Endothelial cell of umbilical vein (primary cell): ENCODE data around the gene CPNE6. TPM values are rescaled to one million over a fixed set of nuclear protein-coding genes. Genes with fewer than 3 reads are reported as not detected.

Experiments used
- BruUV-seq: library from RNA; stranded (reverse); fragments of 400-500 nt; replicated peaks from 2 replicates; lab custom pipeline; 2021; lab: Mats Ljungman, UMichigan
- CTCF ChIA-PET: fragments of 300-600, 350-600 bp; sonication (Branson Sonifier 250); formaldehyde crosslinking; loops from one replicate; lab custom pipeline; 2021; ENCODE audit warnings: antibody characterized with exemption, inconsistent platforms; lab: Charles Lee
- POLR2A ChIA-PET: fragments of 300-600, 350-600 bp; sonication (Branson Sonifier 250); formaldehyde crosslinking; loops from one replicate; lab custom pipeline; 2021; ENCODE audit warnings: antibody characterized with exemption, inconsistent platforms; lab: Charles Lee
- DNase-seq: peaks from one replicate; pipeline ENCODE4 v3.0.0-alpha.2; 2011; ENCODE audit warnings: low read depth, low spot score
- FAIRE-seq: peaks from 2 replicates; lab custom pipeline; 2011; peaks lifted over from hg19 to GRCh38; lab: Jason Lieb, UNC
- H2AFZ ChIP-seq: 2 replicates; pipeline ENCODE4 v1.6.0; 2012; ENCODE audit warnings: low read depth, low read length, control low read depth, inconsistent platforms
- H3K27ac ChIP-seq: 2 replicates; pipeline ENCODE4 v1.5.1; 2011; ENCODE audit warnings: low read depth, mild to moderate bottlenecking, control low read depth, low read length, moderate library complexity; ENCODE audit not compliant: insufficient read depth
- H3K27me3 ChIP-seq, 2 experiments: 2 replicates each; pipeline versions ENCODE4 v1.6.0 to v1.6.1; 2011; ENCODE audit warnings: low read length in 2 of 2, mixed read lengths in 1 of 2; ENCODE audit not compliant: control insufficient read depth in 2 of 2, insufficient read depth in 2 of 2
- H3K36me3 ChIP-seq, 2 experiments: 2 replicates in 1 of 2; 3 replicates in 1 of 2; pipeline ENCODE4 v1.5.1; 2011; ENCODE audit warnings: low read length in 2 of 2, mild to moderate bottlenecking in 1 of 2, moderate library complexity in 1 of 2; ENCODE audit not compliant: control insufficient read depth in 2 of 2, insufficient read depth in 2 of 2; ENCODE audit errors: extremely low read depth in 1 of 2
- H3K4me1 ChIP-seq: 3 replicates; pipeline ENCODE4 v1.5.1; 2011; ENCODE audit warnings: mild to moderate bottlenecking, low read length; ENCODE audit not compliant: control insufficient read depth, insufficient read depth; ENCODE audit errors: extremely low read depth
- H3K4me2 ChIP-seq: 2 replicates; pipeline ENCODE4 v1.6.1; 2011; ENCODE audit warnings: low read length, control low read depth, mixed read lengths; ENCODE audit not compliant: insufficient read depth
- H3K4me3 ChIP-seq, 3 experiments: fragments of 200-600 bp in 1 of 3; sonication (generic), shearing (Covaris generic) in 1 of 3; replicated peaks in 1 of 3; 2 replicates each; pipeline ENCODE4 v1.5.1; 2011 to 2016; ENCODE audit warnings: control low read depth in 3 of 3, low read length in 3 of 3, mild to moderate bottlenecking in 2 of 3, inconsistent platforms in 1 of 3, low read depth in 1 of 3, moderate library complexity in 1 of 3; ENCODE audit not compliant: insufficient read depth in 1 of 3
- H3K79me2 ChIP-seq: 2 replicates; pipeline ENCODE4 v1.6.0; 2012; ENCODE audit warnings: low read length, inconsistent platforms; ENCODE audit not compliant: control insufficient read depth, insufficient read depth
- H3K9ac ChIP-seq: replicated peaks from 2 replicates; pipeline ENCODE3; 2011; ENCODE audit warnings: low read length, control low read depth; ENCODE audit not compliant: insufficient read depth; ENCODE audit errors: extremely low read depth
- H3K9me1 ChIP-seq: replicated peaks from 3 replicates; pipeline ENCODE4 v1.6.0; 2011; ENCODE audit warnings: mild to moderate bottlenecking, low read length; ENCODE audit not compliant: control insufficient read depth, insufficient read depth; ENCODE audit errors: extremely low read depth
- H3K9me3 ChIP-seq: replicated peaks from 2 replicates; pipeline ENCODE4 v1.5.1; 2012; ENCODE audit warnings: low read length, inconsistent platforms; ENCODE audit not compliant: control insufficient read depth, insufficient read depth
- H4K20me1 ChIP-seq: replicated peaks from 2 replicates; pipeline ENCODE3; 2011; ENCODE audit warnings: mild to moderate bottlenecking, low read length; ENCODE audit not compliant: control insufficient read depth, insufficient read depth; ENCODE audit errors: extremely low read depth
- EZH2 ChIP-seq: IDR thresholded peaks from 2 replicates; pipeline ENCODE4 v1.6.1; 2012; ENCODE audit warnings: borderline replicate concordance, low read depth, mild to moderate bottlenecking, moderate library complexity, low read length, inconsistent platforms; ENCODE audit not compliant: severe bottlenecking
- FOS ChIP-seq: IDR thresholded peaks from 2 replicates; pipeline ENCODE4 v1.6.1; 2011; ENCODE audit warnings: mild to moderate bottlenecking, low read length, moderate library complexity, borderline replicate concordance; ENCODE audit not compliant: insufficient read depth
- GATA2 ChIP-seq: IDR thresholded peaks from 2 replicates; pipeline ENCODE4 v1.7.0; 2011; ENCODE audit warnings: low read depth, mild to moderate bottlenecking, moderate library complexity, mixed read lengths, low read length; ENCODE audit not compliant: insufficient read length, insufficient read depth
- JUN ChIP-seq: IDR thresholded peaks from 2 replicates; pipeline ENCODE4 v1.6.1; 2011; ENCODE audit warnings: borderline replicate concordance, low read depth; ENCODE audit not compliant: insufficient read length, insufficient read depth
- MYC ChIP-seq: IDR thresholded peaks from one replicate; pipeline ENCODE4 v1.6.1; 2011; ENCODE audit warnings: mild to moderate bottlenecking, low read depth, low read length
- POLR2A ChIP-seq: IDR thresholded peaks from 2 replicates; pipeline ENCODE4 v1.6.1; 2012; ENCODE audit warnings: low read depth, mild to moderate bottlenecking, control low read depth, low read length
- POLR2AphosphoS5 ChIP-seq: IDR thresholded peaks from 2 replicates; pipeline ENCODE4 v1.6.1; 2012; ENCODE audit warnings: low read depth, mild to moderate bottlenecking, control low read depth, low read length, moderate library complexity; ENCODE audit not compliant: insufficient read depth
- dilution Hi-C: fragments of 300-500 bp; cut with MboI; formaldehyde crosslinking; loops from one replicate; pipeline ENCODE4 v1.15.0; 2019; ENCODE audit warnings: low sequenced_read_pairs; ENCODE audit not compliant: extremely low pct_ligation_motif_present
- intact Hi-C: fragments of 100-400 bp; cut with micrococcal nuclease; formaldehyde crosslinking; loops from one replicate; pipeline ENCODE4 v1.10.0; 2022
- polyA plus RNA-seq, 4 experiments: library from polyadenylated mRNA; depleted of rRNA in 3 of 4; stranded (reverse) in 3 of 4; unstranded in 1 of 4; fragments of >200 nt; gene quantifications; 2 replicates each; pipeline versions ENCODE4 v1.2.1 to v1.2.3, GENCODE V29; 2011 to 2012; ENCODE audit warnings: missing spikeins in 1 of 4
- total RNA-seq: library from RNA; stranded (reverse); gene quantifications from 2 replicates; pipeline ENCODE4 v1.2.3, GENCODE V29; 2021
- TF ChIP-seq, protein P1 (sequence below), 2 donors: IDR thresholded peaks; 1 replicate in 1 of 2; 2 replicates in 1 of 2; pipeline ENCODE4 v1.5.1; 2011; ENCODE audit warnings: low read length in 2 of 2, mild to moderate bottlenecking in 2 of 2, moderate library complexity in 2 of 2, control low read depth in 1 of 2, inconsistent platforms in 1 of 2, low read depth in 1 of 2; ENCODE audit not compliant: insufficient read depth in 1 of 2; ENCODE audit errors: extremely low read depth in 1 of 2
- TF ChIP-seq, protein P2 (sequence below): IDR thresholded peaks from 2 replicates; pipeline ENCODE4 v1.6.1; 2011; ENCODE audit not compliant: insufficient read depth, insufficient read length

Gene CPNE6
- total and polyA plus RNA-seq, 2 donors (not counting 3 experiments of a cell fraction or from before 2014, with no cell fraction given) = not detected

DNA sequence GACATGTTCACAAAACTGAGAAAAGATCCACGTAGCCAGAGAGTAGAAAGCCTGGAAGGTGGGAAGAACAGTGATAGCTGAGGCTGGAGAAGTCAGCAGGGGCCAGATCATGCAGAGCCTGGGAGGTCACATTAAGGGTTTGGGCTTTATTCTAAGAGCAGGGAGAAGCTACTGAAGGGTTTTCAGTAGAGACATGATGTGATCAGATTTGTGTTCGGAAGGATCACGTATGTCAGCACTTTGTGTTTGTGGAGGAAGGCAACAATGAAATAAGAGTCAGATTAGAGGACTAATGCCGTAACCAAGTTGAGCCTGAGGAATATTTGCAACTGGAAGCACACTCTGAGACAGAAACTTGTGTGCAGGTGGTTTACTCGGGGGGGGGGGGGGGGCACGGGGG lies 18.5 kb downstream of the CPNE6 start:
- Histone ChIP-seq H3K36me3 (no peaks in the 10 kb centered on the region), H3K4me3 (no peak overlapping the region), H2AFZ (no peak overlapping the region), H3K9me1 (no peaks in the 10 kb centered on the region), H4K20me1 (no peaks in the 10 kb centered on the region), H3K4me2 (no peak overlapping the region), H3K27me3 (no peaks in the 10 kb centered on the region), H3K79me2 (no peaks in the 10 kb centered on the region), H3K9ac (no peak overlapping the region), H3K4me1 (peaks cover 1% of the 10 kb centered on the region), H3K27ac (no peak overlapping the region), H3K9me3 (no peaks in the 10 kb centered on the region)
- BruUV-seq = no TSS peak
- intact Hi-C loops = loop anchor here (1.0 kb wide), 3 partner anchors 32 to 76 kb away; partner anchors contain the start of gene IRF9
- dilution Hi-C loops = no loop called here
- DNase-seq (no peak), FAIRE-seq (no peak)
- no peak for TF ChIP-seq FOS
- no peak for TF ChIP-seq POLR2A
- no peak for TF ChIP-seq JUN
- TF ChIP-seq, protein P1, sequence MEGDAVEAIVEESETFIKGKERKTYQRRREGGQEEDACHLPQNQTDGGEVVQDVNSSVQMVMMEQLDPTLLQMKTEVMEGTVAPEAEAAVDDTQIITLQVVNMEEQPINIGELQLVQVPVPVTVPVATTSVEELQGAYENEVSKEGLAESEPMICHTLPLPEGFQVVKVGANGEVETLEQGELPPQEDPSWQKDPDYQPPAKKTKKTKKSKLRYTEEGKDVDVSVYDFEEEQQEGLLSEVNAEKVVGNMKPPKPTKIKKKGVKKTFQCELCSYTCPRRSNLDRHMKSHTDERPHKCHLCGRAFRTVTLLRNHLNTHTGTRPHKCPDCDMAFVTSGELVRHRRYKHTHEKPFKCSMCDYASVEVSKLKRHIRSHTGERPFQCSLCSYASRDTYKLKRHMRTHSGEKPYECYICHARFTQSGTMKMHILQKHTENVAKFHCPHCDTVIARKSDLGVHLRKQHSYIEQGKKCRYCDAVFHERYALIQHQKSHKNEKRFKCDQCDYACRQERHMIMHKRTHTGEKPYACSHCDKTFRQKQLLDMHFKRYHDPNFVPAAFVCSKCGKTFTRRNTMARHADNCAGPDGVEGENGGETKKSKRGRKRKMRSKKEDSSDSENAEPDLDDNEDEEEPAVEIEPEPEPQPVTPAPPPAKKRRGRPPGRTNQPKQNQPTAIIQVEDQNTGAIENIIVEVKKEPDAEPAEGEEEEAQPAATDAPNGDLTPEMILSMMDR (IDR thresholded peaks at IDR 0.05; ENCODE audit: extremely low read depth in 1 of 2, insufficient read depth in 1 of 2, low read depth in 1 of 2, low read length in 2 of 2) = no peak
- no peak for TF ChIP-seq POLR2AphosphoS5
- TF ChIP-seq, protein P2, sequence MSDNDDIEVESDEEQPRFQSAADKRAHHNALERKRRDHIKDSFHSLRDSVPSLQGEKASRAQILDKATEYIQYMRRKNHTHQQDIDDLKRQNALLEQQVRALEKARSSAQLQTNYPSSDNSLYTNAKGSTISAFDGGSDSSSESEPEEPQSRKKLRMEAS = no peak
- TF ChIP-seq EZH2 = no peak
- no peak for TF ChIP-seq GATA2
- no peak for TF ChIP-seq MYC
- ChIA-PET POLR2A (interaction anchor here (2.1 kb wide), 1 partner anchor 32 kb away, joined by 8 read pairs; no protein-coding TSS in a partner anchor), CTCF (interaction anchor here (0.6 to 9.6 kb wide), 13 partner anchors 9 to 424 kb away, joined by 3 to 319 read pairs (median 11); partner anchors contain the start of genes CARMIL3, DCAF11 and NRL)
